ENCODE results near the gene SYTL5. TPM values are rescaled to one million over a fixed set of nuclear protein-coding genes. Genes with fewer than 3 reads are reported as not detected.

SYTL5 gene
- total RNA-seq (3.5 and 3.7 TPM in 2 replicates), polyA plus RNA-seq (1.6 and 2.0 TPM in 2 replicates)

- Histone ChIP-seq H3K27me3 (no peaks in the 10 kb centered on the region), H3K4me1 (ENCODE audit: low read depth) (no peaks in the 10 kb centered on the region), H3K36me3 (no peaks in the 10 kb centered on the region), H3K4me3 (no peak within 1 kb of the TSS), H3K27ac (peak within 1 kb of the TSS; percentile 22), H3K9me3 (ENCODE audit: low read depth) (no peaks in the 10 kb centered on the region)
- peak in 1 of 2 donors; percentile 3 for DNase-seq (ENCODE audit: low read depth in 1 of 2, low spot score in 1 of 2)
- no peak for TF ChIP-seq CTCF (IDR thresholded peaks at IDR 0.05; ENCODE audit: low read depth, low read length)
These were observed at the start of gene SYTL5 for GRCh38 chrX:38006291-38006690. Gene SYTL5 (plus strand): TSS chrX:38006553. CDS start chrX:38033890, 27,337 bp downstream.

- TF ChIP-seq CTCF (IDR thresholded peaks at IDR 0.05; ENCODE audit: low read depth, low read length): no peak
- peak; percentile 1 to 17 for DNase-seq (ENCODE audit: low read depth in 1 of 2, low spot score in 1 of 2)
- Histone ChIP-seq H3K4me3 (no peak overlapping the region), H3K4me1 (ENCODE audit: low read depth) (no peaks in the 10 kb centered on the region), H3K9me3 (ENCODE audit: low read depth) (no peaks in the 10 kb centered on the region), H3K27ac (no peak overlapping the region), H3K27me3 (no peaks in the 10 kb centered on the region), H3K36me3 (no peaks in the 10 kb centered on the region)
These were observed 47.7 kb upstream of the SYTL5 start for GRCh38 chrX:37958525-37959211.

- Histone ChIP-seq H3K4me3 (no peak overlapping the region), H3K9me3 (ENCODE audit: low read depth) (no peaks in the 10 kb centered on the region), H3K27me3 (no peaks in the 10 kb centered on the region), H3K4me1 (ENCODE audit: low read depth) (no peaks in the 10 kb centered on the region), H3K36me3 (no peaks in the 10 kb centered on the region), H3K27ac (no peak overlapping the region)
- DNase-seq (ENCODE audit: low read depth in 1 of 2, low spot score in 1 of 2): no peak
- TF ChIP-seq CTCF (IDR thresholded peaks at IDR 0.05; ENCODE audit: low read depth, low read length): no peak
These were observed 46.9 kb upstream of the SYTL5 start for GRCh38 chrX:37959212-37960021.

- Histone ChIP-seq H3K9me3 (ENCODE audit: low read depth) (no peaks in the 10 kb centered on the region), H3K36me3 (no peaks in the 10 kb centered on the region), H3K27ac (no peak overlapping the region), H3K4me1 (ENCODE audit: low read depth) (no peaks in the 10 kb centered on the region), H3K4me3 (no peak overlapping the region), H3K27me3 (no peaks in the 10 kb centered on the region)
- no peak for TF ChIP-seq CTCF (IDR thresholded peaks at IDR 0.05; ENCODE audit: low read depth, low read length)
- DNase-seq (ENCODE audit: low read depth in 1 of 2, low spot score in 1 of 2): no peak
These were observed 45.2 kb upstream of the SYTL5 start for GRCh38 chrX:37961118-37961517.

GRCh38 chrX:37967714-37968113 is 38.6 kb upstream of the SYTL5 start:
- Histone ChIP-seq H3K27ac (no peak overlapping the region), H3K4me1 (ENCODE audit: low read depth) (no peaks in the 10 kb centered on the region), H3K4me3 (no peak overlapping the region), H3K9me3 (ENCODE audit: low read depth) (no peaks in the 10 kb centered on the region), H3K36me3 (no peaks in the 10 kb centered on the region), H3K27me3 (no peaks in the 10 kb centered on the region)
- DNase-seq (ENCODE audit: low read depth in 1 of 2, low spot score in 1 of 2): no peak
- TF ChIP-seq CTCF (IDR thresholded peaks at IDR 0.05; ENCODE audit: low read depth, low read length): no peak

All from cardiac muscle cell (in vitro differentiated cells and primary cell).